Activated naive CD4-positive, alpha-beta T cell treated with Interleukin-2 at 50 U/mL for 16 hours (primary cell): ENCODE measurements around the gene COX7B.
"Not testable (repeated sequence)": the region's sequence is repeated elsewhere in the genome, so short reads cannot be mapped to it uniquely, and the experiment has no call there.

Experiments used
- DNase-seq: peaks from one replicate; pipeline ENCODE4 v3.0.0-alpha.2; 2020

Gene COX7B

GRCh38 chrX:77899081-77899828 lies at the start of gene COX7B:
Gene COX7B (plus strand): TSS chrX:77899468. CDS start chrX:77899554, 86 bp downstream.
- peak; percentile 58 for DNase-seq

- DNase-seq, result no peak
These were observed 23.9 kb upstream of the COX7B start for GRCh38 chrX:77875372-77875771.

GRCh38 chrX:77881418-77881817 lies 17.9 kb upstream of the COX7B start:
- not testable (repeated sequence) for DNase-seq

- no peak for DNase-seq
These were observed 6.4 kb upstream of the COX7B start for GRCh38 chrX:77892887-77893286.

- no peak for DNase-seq
These were observed 5.6 kb upstream of the COX7B start for GRCh38 chrX:77893713-77894112.

- DNase-seq, result peak; percentile 90
These were observed 4.1 kb upstream of the COX7B start, which contains the start of gene MAGT1 for GRCh38 chrX:77894921-77895886. Gene MAGT1 (minus strand): TSS chrX:77895435. CDS start chrX:77895410, 25 bp downstream.

- DNase-seq, result no peak
These were observed 1.4 kb downstream of the COX7B start for GRCh38 chrX:77900688-77901087.

GRCh38 chrX:77901506-77901905 lies 2.2 kb downstream of the COX7B start:
- DNase-seq, result no peak

GRCh38 chrX:77910108-77910840 lies 11.0 kb downstream of the COX7B start, which contains the start of gene ATP7A:
Gene ATP7A (plus strand): TSS chrX:77910693. CDS start chrX:77971642, 60,949 bp downstream.
- peak; percentile 93 for DNase-seq

- DNase-seq, result no peak
These were observed 18.1 kb downstream of the COX7B start for GRCh38 chrX:77917294-77917933.

- DNase-seq, result no peak
These were observed 19.3 kb downstream of the COX7B start for GRCh38 chrX:77918568-77918967.

GRCh38 chrX:77919370-77919769 lies 20.1 kb downstream of the COX7B start:
- DNase-seq, result not testable (repeated sequence)

- no peak for DNase-seq
These were observed 23.5 kb downstream of the COX7B start for GRCh38 chrX:77922787-77923186.

- DNase-seq, result no peak
These were observed 25.1 kb downstream of the COX7B start for GRCh38 chrX:77924320-77924859.

- no peak for DNase-seq
These were observed 26.5 kb downstream of the COX7B start for GRCh38 chrX:77925764-77926163.

- no peak for DNase-seq
These were observed 31.3 kb downstream of the COX7B start for GRCh38 chrX:77930581-77930980.

- no peak for DNase-seq
These were observed 36.6 kb downstream of the COX7B start for GRCh38 chrX:77935886-77936285.

GRCh38 chrX:77936299-77936698 lies 37.0 kb downstream of the COX7B start:
- no peak for DNase-seq

GRCh38 chrX:77937291-77937690 lies 38.0 kb downstream of the COX7B start:
- DNase-seq, result no peak

- DNase-seq, result no peak
These were observed 38.9 kb downstream of the COX7B start for GRCh38 chrX:77938083-77938680.

GRCh38 chrX:77945031-77945430 lies 45.8 kb downstream of the COX7B start:
- DNase-seq, result not testable (repeated sequence)
